A549 treated with RU486 at 1 μM for 4 hours (cell line): ENCODE measurements around the gene FLNC. TPM values are rescaled to one million over a fixed set of nuclear protein-coding genes. Genes with fewer than 3 reads are reported as not detected.

Experiments
- total RNA-seq: library from RNA; stranded (reverse); fragments of 200-300 nt; extraction: Qiagen RNA extraction; gene quantifications from 5 replicates; pipeline ENCODE4 v1.2.3, GENCODE V29; 2022; ENCODE audit warnings: low read depth

FLNC gene, protein sequence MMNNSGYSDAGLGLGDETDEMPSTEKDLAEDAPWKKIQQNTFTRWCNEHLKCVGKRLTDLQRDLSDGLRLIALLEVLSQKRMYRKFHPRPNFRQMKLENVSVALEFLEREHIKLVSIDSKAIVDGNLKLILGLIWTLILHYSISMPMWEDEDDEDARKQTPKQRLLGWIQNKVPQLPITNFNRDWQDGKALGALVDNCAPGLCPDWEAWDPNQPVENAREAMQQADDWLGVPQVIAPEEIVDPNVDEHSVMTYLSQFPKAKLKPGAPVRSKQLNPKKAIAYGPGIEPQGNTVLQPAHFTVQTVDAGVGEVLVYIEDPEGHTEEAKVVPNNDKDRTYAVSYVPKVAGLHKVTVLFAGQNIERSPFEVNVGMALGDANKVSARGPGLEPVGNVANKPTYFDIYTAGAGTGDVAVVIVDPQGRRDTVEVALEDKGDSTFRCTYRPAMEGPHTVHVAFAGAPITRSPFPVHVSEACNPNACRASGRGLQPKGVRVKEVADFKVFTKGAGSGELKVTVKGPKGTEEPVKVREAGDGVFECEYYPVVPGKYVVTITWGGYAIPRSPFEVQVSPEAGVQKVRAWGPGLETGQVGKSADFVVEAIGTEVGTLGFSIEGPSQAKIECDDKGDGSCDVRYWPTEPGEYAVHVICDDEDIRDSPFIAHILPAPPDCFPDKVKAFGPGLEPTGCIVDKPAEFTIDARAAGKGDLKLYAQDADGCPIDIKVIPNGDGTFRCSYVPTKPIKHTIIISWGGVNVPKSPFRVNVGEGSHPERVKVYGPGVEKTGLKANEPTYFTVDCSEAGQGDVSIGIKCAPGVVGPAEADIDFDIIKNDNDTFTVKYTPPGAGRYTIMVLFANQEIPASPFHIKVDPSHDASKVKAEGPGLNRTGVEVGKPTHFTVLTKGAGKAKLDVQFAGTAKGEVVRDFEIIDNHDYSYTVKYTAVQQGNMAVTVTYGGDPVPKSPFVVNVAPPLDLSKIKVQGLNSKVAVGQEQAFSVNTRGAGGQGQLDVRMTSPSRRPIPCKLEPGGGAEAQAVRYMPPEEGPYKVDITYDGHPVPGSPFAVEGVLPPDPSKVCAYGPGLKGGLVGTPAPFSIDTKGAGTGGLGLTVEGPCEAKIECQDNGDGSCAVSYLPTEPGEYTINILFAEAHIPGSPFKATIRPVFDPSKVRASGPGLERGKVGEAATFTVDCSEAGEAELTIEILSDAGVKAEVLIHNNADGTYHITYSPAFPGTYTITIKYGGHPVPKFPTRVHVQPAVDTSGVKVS (N-terminal part only)
- 3.6 to 7.6 TPM (median 5.3 TPM) in 5 replicates for total RNA-seq

DNA sequence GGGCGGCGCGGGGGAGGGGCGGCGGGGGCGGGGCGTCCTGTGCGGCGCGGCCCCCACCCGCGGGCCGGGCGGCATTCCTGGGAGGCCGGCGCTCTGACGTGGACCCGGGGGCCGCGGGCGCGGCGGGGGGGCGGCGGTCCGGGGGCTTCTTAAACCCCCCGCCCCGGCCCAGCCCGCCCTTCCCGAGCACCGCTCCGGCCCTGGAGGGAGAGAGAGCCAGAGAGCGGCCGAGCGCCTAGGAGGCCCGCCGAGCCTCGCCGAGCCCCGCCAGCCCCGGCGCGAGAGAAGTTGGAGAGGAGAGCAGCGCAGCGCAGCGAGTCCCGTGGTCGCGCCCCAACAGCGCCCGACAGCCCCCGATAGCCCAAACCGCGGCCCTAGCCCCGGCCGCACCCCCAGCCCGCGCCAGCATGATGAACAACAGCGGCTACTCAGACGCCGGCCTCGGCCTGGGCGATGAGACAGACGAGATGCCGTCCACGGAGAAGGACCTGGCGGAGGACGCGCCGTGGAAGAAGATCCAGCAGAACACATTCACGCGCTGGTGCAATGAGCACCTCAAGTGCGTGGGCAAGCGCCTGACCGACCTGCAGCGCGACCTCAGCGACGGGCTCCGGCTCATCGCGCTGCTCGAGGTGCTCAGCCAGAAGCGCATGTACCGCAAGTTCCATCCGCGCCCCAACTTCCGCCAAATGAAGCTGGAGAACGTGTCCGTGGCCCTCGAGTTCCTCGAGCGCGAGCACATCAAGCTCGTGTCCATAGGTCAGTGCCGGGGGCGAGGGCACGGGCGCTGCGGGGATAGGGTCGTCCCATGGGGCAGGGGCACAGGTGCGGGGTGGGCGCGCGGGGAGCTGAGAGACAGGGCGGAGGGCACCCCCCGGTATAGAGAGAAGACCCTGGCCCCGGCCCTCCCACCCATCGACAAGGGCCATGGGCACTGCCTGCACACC lies at the start of gene FLNC:
Gene FLNC (plus strand): TSS at position 176 of the 947 bp plus-strand sequence. CDS start 232 bp downstream, at position 408.

DNA sequence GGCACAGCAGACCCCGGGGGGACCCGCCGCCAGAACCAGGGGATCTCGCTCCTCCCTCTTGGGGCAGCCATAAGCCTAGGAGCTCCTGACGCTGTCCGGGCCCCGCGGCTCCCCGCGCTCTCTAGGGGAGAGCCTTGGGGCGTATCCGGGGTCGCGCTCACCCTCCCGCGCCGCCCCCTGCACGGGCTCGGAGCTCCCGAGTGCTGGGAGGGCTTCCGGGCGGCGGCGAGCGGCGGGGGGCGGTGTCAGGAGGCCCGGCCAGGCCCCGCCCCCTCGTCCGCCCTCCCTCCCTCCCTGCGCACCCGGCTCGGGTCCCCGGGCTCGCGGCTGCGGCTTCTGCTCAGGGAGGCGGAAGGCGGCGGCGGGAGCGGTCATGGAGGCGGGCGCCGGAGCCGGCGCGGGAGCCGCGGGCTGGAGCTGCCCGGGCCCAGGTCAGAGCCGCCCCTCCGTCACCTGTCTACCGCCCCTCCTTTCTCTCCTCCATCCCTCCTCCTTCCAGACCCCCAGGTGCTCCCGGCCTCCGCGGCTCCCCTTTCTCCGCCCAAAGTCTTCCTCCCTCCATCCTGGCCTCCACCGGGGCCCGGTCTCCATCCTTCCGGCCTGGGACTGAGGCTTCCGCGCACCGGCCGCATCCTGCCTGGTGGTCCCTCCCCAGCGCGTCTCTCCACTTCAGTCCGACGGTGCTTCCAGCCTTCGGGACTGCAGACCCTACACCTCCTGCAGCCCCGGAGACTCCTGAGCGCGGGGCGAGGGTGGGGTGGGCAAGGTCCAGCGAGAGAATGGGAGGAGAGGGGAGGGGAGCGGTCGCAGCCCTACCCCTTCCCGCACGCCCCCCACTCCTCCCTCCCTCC lies 38.9 kb upstream of the FLNC start, which contains the start of gene CCDC136:
Gene CCDC136 (plus strand): TSS at position 848 of the 851 bp plus-strand sequence. CDS start 444 bp downstream, outside the sequence.

DNA sequence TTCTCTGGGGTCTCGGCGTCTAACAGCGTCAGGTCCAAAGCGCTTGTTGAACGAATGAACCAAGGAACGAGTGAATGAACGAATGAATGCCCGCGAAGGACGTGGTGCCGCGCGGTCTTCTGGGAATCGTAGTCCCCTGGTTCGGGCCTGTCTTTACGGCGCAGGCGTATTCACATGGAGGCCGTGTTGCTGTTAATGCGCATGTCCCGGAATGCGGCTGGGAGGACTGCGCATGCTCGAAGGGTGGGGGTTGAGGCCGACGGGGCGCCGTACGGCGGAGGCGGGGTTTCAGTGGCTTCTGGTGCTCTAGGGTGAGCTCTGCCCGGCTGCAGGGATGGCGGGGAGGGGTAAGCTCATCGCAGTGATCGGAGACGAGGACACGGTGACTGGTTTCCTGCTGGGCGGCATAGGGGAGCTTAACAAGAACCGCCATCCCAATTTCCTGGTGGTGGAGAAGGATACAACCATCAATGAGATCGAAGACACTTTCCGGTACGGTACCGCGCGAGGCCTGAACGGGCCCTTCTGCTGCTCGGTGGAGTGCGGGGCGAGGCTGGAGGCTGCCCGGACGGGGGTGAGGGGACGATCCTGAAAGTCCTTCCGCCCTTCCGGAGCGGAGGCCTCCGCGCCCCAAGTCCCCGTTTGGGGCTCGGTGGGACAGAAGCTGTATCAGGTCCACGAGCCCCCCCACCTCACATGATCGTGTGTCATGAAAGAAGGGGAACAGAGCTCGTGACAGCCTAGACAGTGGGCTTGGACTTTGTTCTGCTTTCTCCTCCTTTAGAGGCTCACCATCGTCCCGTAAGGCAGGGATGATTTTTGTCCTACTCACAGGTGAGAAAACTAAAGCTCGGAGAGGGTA lies 32.6 kb downstream of the FLNC start, which contains the start of gene ATP6V1F:
Gene ATP6V1F (plus strand): TSS at position 286 of the 862 bp plus-strand sequence. CDS start 49 bp downstream, at position 335.

Other genes with a start within 250 kb of the FLNC start
- 0.42 to 1.4 TPM (median 0.71 TPM) in 5 replicates for gene GARIN1A, start 158.1 kb upstream of the FLNC start, total RNA-seq
- 118 to 220 TPM (median 154 TPM) in 5 replicates for gene CALU, start 91.0 kb upstream of the FLNC start, total RNA-seq
- gene OPN1SW, start 54.6 kb upstream of the FLNC start, total RNA-seq = not detected in 5 replicates
- gene CCDC136, start 38.4 kb upstream of the FLNC start, total RNA-seq = 1.6 to 3.2 TPM (median 2.4 TPM) in 5 replicates
- 250 to 277 TPM (median 267 TPM) in 5 replicates for gene ATP6V1F, start 32.5 kb downstream of the FLNC start, total RNA-seq
- gene KCP, start 80.3 kb downstream of the FLNC start, total RNA-seq = 0.08 to 0.18 TPM (median 0.14 TPM) in 5 replicates
- gene IRF5, start 107.5 kb downstream of the FLNC start, total RNA-seq = 9.7 to 17.2 TPM (median 12.2 TPM) in 5 replicates
- gene TNPO3, start 224.7 kb downstream of the FLNC start, total RNA-seq = 40.5 to 47.2 TPM (median 44.4 TPM) in 5 replicates